GM12874 (cell line): ENCODE measurements around the gene RIN3.
A peak's percentile ranks its signal among the peaks of the same experiment; 100 is the strongest.

Source experiments
- CTCF ChIP-seq: IDR thresholded peaks from 2 replicates; pipeline ENCODE4 v1.5.1; 2011; ENCODE audit warnings: low read depth, mild to moderate bottlenecking, control low read depth, low read length, moderate library complexity; ENCODE audit not compliant: insufficient read depth

Gene RIN3

GRCh38 chr14:92577321-92577742 lies 63.8 kb downstream of the RIN3 start:
- 0 out of 2 replicates have a peak, but pooled peaks have one; percentile 1 for TF ChIP-seq CTCF

- TF ChIP-seq CTCF: no peak
These were observed 64.9 kb downstream of the RIN3 start for GRCh38 chr14:92578511-92578910.

- no peak for TF ChIP-seq CTCF
These were observed 65.8 kb downstream of the RIN3 start for GRCh38 chr14:92579244-92579936.

GRCh38 chr14:92581206-92581605 lies 67.6 kb downstream of the RIN3 start:
- TF ChIP-seq CTCF: no peak

GRCh38 chr14:92581966-92582566 lies 68.5 kb downstream of the RIN3 start:
- no peak for TF ChIP-seq CTCF

- no peak for TF ChIP-seq CTCF
These were observed 69.3 kb downstream of the RIN3 start for GRCh38 chr14:92582706-92583452.

- TF ChIP-seq CTCF: no peak
These were observed 70.6 kb downstream of the RIN3 start for GRCh38 chr14:92584220-92584619.
